ENCODE measurements around the gene A2M. TPM values are rescaled to one million over a fixed set of nuclear protein-coding genes. Genes with fewer than 3 reads are reported as not detected.

Gene A2M
- polyA plus RNA-seq, 1 experiment: 1.2 TPM

GRCh38 chr12:9120487-9121184, 4.9 kb upstream of the A2M start:
- H3K9me3 ChIP-seq (ENCODE audit: control insufficient read depth, insufficient read depth, low read length): no peaks in the 10 kb centered on the region
- DNase-seq (ENCODE audit: low read depth, low spot score): no peak
- POLR2A ChIA-PET: no interaction called here
- no peaks in the 10 kb centered on the region for H3K27me3 ChIP-seq (ENCODE audit: control insufficient read depth, insufficient read depth, low read length)
- no peak for TF ChIP-seq CTCF (IDR thresholded peaks at IDR 0.05; ENCODE audit: low read depth, low read length)
- no peak overlapping the region for H3K4me3 ChIP-seq (ENCODE audit: low read depth, low read length)
- H3K27ac ChIP-seq (ENCODE audit: low read depth, low read length): no peak overlapping the region
- CTCF ChIA-PET: no interaction called here

GRCh38 chr12:9118158-9118557, 2.4 kb upstream of the A2M start:
- ChIA-PET CTCF (no interaction called here), POLR2A (no interaction called here)
- Histone ChIP-seq H3K4me3 (ENCODE audit: low read depth, low read length) (no peak overlapping the region), H3K9me3 (ENCODE audit: control insufficient read depth, insufficient read depth, low read length) (no peaks in the 10 kb centered on the region), H3K27ac (ENCODE audit: low read depth, low read length) (no peak overlapping the region), H3K27me3 (ENCODE audit: control insufficient read depth, insufficient read depth, low read length) (no peaks in the 10 kb centered on the region)
- no peak for DNase-seq (ENCODE audit: low read depth, low spot score)
- no peak for TF ChIP-seq CTCF (IDR thresholded peaks at IDR 0.05; ENCODE audit: low read depth, low read length)

GRCh38 chr12:9114946-9115345, 773 bp downstream of the A2M start:
- Histone ChIP-seq H3K9me3 (ENCODE audit: control insufficient read depth, insufficient read depth, low read length) (no peaks in the 10 kb centered on the region), H3K27me3 (ENCODE audit: control insufficient read depth, insufficient read depth, low read length) (no peaks in the 10 kb centered on the region), H3K4me3 (ENCODE audit: low read depth, low read length) (no peak overlapping the region), H3K27ac (ENCODE audit: low read depth, low read length) (no peak overlapping the region)
- no peak for DNase-seq (ENCODE audit: low read depth, low spot score)
- CTCF ChIA-PET: no interaction called here
- no peak for TF ChIP-seq CTCF (IDR thresholded peaks at IDR 0.05; ENCODE audit: low read depth, low read length)
- POLR2A ChIA-PET: no interaction called here

GRCh38 chr12:9113987-9114309, 1.8 kb downstream of the A2M start:
- no peak for TF ChIP-seq CTCF (IDR thresholded peaks at IDR 0.05; ENCODE audit: low read depth, low read length)
- Histone ChIP-seq H3K27ac (ENCODE audit: low read depth, low read length) (no peak overlapping the region), H3K9me3 (ENCODE audit: control insufficient read depth, insufficient read depth, low read length) (no peaks in the 10 kb centered on the region), H3K27me3 (ENCODE audit: control insufficient read depth, insufficient read depth, low read length) (no peaks in the 10 kb centered on the region), H3K4me3 (ENCODE audit: low read depth, low read length) (no peak overlapping the region)
- ChIA-PET CTCF (no interaction called here), POLR2A (no interaction called here)
- DNase-seq (ENCODE audit: low read depth, low spot score): no peak

GRCh38 chr12:9113296-9113986, 2.3 kb downstream of the A2M start:
- ChIA-PET CTCF (no interaction called here), POLR2A (no interaction called here)
- Histone ChIP-seq H3K4me3 (ENCODE audit: low read depth, low read length) (no peak overlapping the region), H3K9me3 (ENCODE audit: control insufficient read depth, insufficient read depth, low read length) (no peaks in the 10 kb centered on the region), H3K27ac (ENCODE audit: low read depth, low read length) (no peak overlapping the region), H3K27me3 (ENCODE audit: control insufficient read depth, insufficient read depth, low read length) (no peaks in the 10 kb centered on the region)
- no peak for TF ChIP-seq CTCF (IDR thresholded peaks at IDR 0.05; ENCODE audit: low read depth, low read length)
- DNase-seq (ENCODE audit: low read depth, low spot score): no peak

All from AG04450 (cell line).